ENCODE measurements around the gene KEL.
"Not testable (repeated sequence)": the region's sequence is repeated elsewhere in the genome, so short reads cannot be mapped to it uniquely, and the experiment has no call there.

KEL gene, protein sequence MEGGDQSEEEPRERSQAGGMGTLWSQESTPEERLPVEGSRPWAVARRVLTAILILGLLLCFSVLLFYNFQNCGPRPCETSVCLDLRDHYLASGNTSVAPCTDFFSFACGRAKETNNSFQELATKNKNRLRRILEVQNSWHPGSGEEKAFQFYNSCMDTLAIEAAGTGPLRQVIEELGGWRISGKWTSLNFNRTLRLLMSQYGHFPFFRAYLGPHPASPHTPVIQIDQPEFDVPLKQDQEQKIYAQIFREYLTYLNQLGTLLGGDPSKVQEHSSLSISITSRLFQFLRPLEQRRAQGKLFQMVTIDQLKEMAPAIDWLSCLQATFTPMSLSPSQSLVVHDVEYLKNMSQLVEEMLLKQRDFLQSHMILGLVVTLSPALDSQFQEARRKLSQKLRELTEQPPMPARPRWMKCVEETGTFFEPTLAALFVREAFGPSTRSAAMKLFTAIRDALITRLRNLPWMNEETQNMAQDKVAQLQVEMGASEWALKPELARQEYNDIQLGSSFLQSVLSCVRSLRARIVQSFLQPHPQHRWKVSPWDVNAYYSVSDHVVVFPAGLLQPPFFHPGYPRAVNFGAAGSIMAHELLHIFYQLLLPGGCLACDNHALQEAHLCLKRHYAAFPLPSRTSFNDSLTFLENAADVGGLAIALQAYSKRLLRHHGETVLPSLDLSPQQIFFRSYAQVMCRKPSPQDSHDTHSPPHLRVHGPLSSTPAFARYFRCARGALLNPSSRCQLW

DNA sequence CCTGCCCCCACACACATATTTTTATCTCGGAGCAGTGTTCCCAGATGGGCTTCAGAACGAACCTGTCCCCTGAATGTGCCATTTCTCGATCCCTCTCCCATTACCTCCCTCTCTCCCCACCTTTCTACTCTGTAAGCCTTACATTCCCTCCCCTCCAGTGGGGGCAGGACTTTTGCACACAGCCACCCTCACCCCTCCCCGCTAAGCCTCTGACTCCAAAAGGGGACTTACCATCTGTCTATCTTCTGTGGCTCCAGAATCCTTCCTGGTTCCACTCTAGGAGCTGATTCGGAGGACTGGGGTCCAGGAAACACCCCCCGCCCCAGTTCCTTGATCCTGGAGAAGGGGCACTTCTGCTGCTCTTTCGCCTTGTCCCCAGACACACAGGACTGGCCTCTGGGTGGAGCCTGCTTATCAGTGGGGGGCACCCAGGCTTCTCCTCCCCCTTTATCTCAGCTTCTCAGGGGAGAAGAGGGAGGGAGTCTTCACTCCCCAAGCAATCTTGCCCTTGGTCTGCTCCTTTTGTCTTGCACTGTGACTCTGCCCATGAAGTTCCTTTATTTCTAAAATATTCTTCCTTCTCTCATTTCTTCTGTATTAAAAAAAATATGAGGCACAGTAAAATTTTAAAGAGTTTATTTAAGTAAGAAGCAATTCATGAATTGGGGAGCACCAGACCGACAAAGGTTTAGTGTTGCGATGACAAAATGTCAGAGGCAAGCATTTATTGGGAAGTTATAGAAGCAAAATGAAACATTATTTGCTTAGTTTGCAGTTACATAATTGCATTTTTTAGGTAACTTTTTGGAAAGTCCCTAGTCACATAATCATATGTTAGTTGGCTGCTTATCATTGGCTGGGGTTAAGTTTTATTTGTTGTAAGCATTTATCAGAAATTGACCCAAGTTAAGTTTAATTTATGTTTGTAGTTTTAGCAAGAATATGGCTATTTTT, at the start of gene KEL:
Gene KEL, minus strand, starts transcription at position 391 of the 954 bp plus-strand sequence. Its CDS starts 157 bp downstream, at position 234.
- no peak for DNase-seq

DNA sequence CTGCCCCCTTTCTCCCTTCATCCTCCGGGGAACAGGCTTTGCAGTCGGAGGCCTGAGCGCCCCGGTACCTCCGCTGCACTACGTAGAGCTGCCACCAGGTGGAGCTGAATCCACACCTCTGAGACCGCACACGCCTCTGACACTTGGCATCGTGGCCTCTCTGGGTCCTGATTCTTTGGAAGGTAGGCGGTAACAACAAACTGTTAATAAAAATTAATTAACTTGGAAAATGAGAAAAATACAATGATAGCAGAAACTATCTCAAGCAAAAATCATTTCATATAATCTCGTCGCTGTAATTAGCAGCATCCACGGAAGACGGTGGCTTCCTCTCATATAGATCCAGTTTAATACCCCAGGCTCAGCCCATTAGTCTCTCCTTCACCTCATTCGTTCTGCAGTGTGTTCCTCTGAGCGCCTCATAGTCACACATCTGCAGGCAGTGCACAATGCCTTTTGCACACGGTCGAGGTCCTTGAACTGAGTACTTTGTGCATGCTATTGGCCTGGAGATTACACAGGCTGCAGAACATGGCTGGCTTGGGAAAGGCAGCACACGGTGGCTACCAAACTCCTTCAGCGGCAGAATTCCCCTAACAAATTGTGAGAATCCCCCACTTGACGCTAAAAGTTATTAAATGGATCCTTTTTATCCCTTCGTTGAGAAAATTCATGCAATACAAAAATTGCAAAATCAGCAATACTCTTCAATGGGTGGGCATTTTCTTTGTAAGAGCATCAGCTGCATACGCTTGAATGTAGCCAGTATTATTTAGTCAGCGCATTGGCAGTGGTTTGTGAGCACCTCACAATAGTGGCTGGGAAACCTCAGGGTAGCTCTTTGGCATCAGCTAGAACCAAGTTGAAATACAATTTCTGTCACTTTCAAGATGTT, 46.1 kb upstream of the KEL start:
- peak; percentile 13 for DNase-seq

DNA sequence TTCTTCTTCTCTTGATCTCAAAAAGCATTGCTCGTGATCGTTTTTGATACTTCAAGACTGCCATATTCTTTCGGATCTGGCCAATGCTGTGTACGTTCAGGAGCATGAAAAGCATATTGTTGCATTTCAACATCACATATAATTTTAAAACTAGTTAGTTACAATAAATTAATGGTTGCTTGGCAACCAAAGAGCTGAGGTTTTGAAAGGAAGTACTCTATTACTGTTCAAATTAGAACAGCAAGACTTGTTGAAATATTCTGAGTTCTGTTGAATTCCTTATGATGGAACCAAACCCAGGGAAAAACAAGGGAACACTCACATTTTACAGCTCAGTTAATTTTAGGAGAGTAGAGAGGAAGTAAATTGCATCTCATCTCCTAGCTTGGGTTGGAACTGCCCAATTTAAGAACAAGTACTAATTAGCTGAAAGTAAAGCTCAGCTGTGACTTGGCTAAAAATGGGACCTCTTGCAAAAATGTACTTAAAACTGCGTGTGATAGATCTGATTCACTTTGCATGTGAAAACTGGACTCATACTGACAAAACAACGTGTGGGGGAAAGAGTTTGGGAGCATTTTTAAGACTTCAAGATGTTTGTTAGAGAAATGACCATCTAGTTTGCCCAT, 43.6 kb upstream of the KEL start:
- no peak for DNase-seq

DNA sequence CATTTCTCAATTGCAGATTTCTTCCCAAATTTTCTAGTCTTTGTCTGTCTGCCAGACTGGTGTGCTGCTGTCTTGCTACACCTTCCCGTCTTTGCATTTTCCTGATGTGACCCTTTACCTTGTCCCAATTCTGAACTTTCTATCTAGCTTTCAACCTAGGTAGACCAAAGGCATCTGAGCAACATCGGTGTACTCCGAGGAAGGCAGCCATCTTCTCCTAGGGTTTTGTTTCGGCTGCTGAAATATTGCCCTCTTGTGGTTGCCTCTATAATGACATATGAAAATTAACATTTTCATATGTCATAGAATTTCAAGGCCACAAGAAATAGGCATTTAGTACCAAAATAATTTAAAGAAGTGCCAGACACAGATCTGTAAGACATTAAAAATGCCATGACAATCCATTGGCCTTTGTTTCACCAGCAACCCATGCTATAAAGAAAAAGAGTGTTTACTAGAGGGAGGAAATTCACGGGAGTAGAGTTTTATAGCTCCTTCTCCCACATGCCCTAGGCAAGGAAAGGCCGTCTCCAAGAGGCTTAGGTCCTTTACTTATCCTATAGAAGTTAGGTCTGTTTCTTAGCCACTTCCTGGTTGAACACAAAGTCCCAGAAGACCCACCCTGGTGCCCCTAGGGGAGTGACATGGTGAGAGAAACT, 41.4 kb upstream of the KEL start:
- peak; percentile 0 for DNase-seq

DNA sequence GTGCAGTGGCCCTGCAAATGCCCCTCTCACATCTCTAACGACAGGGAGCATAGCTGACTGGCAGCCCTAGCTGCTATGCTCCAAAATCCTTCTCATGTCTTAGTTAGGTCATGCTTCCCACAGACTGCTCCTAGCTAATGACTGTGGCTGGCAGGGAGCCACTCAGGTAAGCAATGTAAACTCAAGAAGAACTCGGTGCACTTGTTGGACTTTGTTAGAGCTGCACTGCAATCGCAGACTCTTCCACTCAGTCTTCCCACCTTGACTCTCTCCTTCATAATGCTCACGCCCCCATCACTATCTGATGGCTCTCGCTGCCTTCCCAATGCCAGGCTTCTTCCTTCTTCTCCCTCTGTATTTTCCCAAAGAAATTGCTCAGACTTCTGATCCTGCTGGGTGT, 40.7 kb upstream of the KEL start:
- no peak for DNase-seq

DNA sequence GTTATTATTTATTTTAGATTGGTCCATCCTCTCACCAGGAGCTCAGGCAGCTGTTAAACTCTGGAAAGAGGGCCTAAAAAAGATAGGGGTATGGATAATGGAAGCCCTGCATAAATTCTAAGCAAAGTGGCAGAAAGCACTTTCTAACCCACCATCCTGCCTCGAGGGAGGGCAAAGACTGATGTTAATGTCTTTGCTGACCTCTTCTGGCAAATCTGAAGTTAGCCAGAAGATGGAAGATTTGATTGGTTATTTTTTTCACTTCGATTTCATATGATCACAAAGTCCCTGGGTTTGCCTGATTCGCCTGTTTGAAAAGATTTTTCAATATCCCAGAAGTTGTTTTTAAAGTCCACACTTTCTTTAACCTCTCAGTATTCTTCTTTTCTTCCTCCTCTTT, 39.9 kb upstream of the KEL start:
- DNase-seq: no peak

DNA sequence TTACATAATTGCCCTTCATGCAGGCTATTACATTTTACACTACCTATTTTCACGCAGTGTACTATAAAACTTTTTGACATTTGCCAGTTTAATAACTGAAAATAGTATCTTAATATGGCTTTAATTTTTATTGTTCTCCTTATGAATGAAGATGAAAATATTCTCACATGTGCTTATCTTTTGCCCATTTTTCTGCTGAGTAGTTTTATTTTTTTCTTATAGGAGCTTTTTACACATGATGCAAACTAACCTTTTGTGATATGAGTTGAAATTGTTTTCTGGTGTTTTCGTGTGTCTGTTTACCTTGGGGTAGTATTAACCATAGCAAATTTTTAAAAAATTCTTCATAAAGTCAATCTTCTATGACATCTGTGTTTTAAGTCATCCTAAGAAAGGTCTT, 38.5 kb upstream of the KEL start:
- no peak for DNase-seq

DNA sequence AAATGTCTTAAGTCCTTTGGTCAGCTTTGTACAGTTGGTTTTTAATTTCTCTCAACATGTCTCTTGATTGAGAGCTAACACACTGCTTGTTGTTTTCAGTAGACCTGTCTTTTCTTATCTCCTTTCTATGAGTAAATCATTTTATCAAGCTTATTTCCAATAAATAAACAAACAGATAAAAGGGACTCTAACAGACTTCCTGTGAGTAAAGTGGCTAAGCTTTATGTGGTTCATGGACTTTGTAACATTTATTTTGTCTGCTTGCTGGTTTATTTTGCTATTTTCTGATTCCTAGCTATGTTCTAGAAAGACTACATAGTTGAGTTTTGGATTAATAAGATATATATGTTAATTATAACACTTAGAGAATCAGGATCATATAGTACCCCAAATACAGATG, 37.6 kb upstream of the KEL start:
- DNase-seq: no peak

DNA sequence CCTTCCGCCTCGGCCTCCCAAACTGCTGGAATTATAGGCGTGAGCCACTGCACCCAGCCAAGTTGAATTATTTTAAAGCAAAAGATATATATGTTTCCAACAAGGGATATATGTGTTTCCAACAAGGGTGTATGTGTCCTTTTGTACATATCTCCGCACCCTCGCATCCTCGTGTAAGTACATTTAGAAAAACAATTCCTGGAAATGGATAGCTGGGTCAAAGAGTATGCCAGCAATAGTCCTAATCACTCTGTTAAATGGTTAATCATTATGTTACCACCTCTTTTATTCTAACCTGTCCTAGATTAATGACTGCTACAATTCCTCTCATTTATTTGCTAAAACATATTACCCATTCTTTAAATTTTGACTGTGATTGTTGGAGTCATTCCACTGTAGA, 36.8 kb upstream of the KEL start:
- DNase-seq: no peak

DNA sequence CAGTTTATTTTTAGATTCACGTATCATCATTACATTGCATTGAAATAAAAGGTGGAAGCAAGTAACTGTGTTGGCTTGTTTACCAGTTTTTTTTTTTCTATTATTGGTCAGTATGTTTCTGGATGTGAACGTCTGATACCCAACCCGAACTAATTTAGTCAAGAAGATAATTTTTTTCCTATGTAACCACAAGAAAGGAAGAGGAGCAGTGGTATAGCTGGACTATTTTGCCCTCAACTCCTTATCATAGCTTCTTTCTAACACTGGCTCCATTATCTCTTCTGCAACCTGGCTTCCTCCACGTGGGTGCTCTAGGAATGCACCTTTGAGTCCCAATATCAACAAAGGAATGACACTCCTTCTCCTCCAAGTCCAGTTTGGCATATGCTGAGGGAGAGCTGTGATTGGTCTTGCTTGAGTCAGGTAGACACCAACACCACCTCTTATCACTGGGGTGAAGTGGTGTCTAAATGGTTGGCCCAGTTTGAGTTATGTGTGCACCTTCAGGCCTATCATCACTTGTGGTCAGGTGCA, 35.4 kb upstream of the KEL start:
- no peak for DNase-seq

DNA sequence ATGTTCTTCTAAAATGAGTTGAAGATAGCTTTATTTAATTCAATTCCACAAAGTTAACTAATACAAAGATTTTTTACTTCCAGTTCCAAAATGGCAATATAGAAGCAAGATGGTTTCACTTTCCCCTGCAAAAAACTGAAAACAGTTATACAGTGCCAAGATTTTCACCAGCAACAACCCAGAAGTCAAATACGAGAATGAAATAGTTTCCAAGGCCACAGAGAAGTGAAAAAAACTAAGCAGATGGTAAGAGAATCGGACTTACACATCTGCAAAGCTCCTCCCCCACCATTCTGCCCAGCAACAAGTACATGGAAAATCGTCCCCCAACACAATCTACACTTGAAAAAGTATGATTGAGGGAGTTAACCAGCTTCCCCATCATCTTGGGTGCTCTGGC, 30.3 kb upstream of the KEL start:
- no peak for DNase-seq

DNA sequence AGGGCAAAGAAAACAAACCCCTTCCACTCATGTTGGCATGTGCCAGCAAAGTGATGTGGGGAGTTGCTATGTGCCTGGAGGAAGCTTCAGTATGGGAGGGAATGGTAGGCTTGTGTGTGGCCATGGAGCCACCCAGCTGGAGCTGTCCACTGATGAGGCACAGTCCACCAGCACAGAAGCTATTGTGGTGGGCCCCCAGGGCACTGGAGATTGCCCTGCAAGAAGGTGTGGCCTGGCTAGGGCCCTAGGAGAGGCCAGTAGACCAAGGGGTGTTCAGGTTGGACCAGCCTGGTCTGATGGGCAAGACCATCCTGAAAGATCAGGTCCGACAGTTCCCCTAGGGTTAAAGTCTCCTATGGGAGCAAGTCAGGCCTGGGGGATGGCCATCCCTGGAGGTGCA, 22.1 kb upstream of the KEL start:
- no peak for DNase-seq

DNA sequence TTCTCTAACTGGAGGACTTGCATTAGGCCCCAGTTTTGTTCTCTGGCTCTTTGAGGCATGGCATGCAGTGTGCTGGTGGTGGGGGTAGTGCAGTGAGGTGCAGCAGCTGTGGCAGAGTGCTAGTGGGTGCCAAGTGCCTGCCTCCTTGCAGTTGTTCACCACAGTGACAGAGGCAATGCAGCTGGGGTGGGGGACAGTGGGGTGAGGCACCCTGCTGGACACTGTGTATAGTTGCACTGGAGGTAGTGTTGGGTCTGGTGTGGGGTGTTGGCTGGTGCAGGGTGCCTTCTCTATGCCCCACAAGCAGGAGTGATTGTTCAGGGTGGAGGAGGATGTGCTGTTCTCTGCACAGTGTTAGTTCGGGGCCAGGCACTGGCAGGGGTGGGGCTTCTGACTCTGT, 21.7 kb upstream of the KEL start:
- DNase-seq: no peak

DNA sequence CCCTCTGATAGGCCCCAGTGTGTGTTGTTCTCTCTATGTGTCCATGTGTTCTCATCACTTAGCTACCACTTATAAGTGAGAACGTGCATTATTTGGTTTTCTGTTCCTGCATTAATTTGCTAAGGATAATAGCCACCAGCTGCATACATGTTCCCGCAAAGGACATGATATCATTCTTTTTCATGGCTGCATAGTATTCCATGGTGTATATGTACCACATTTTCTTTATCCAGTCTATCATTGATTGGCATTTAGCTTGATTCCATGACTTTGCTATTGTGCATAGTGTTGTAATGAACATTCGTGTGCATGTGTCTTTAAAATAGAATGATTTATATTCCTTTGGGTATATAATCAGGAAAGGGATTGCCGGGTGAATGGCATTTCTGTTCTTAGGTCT, 16.2 kb upstream of the KEL start:
- DNase-seq: not testable (repeated sequence)

DNA sequence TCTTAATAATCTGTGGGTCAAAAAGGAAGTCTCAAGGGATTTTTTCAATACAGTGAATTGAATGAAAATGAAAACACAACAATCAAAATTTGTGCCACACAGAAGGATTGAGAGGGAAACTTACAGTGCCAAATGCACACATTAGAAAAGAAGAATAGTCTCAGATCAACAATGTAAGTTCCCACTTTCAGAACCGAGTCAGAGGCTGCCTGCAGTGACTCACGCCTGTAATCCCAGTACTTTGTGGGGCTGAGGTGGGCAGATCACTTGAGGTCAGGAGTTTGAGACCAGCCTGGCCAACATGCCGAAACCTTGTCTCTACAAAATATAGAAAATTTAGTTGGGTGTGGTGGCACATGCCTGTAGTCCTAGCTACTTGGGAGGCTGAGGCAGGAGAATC, 12.5 kb upstream of the KEL start:
- DNase-seq: no peak

DNA sequence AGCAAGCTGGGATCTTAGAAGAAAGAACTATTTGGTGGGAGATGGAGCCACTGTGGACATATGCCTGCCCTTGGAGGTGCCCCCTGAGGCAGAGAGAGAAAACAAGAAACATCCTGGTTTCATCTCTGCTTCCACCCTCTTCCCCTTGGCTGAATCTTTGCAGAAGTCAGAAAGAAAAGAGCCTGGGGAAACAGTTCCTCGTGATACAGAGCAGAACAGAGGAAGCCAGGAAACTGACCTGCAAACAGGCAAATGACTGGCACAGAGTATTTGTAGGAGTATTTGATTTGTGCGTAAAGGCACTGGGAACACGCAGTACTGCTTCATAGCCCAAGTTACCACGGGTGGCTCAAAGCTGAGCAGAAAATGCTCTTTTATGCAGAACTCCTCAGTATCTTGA, 7.0 kb upstream of the KEL start:
- no peak for DNase-seq

DNA sequence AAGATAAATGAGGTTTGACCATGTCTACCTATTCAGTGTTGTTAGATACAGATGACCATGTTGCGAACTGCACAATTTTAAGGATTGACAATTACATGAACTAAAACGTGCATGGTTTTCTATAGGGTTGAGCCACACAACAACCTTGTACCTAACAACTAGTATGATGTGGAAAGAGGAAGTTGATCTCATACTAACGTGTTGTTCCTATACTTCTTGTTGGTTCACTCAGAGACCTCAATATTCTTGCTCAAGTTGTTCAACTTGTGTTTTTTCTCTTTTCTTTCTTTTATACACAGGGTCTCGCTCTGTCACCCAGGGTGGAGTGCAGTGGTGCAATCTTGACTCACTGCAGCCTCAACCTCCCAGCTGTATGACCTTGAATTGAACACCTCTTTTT, 6.1 kb upstream of the KEL start:
- no peak for DNase-seq

DNA sequence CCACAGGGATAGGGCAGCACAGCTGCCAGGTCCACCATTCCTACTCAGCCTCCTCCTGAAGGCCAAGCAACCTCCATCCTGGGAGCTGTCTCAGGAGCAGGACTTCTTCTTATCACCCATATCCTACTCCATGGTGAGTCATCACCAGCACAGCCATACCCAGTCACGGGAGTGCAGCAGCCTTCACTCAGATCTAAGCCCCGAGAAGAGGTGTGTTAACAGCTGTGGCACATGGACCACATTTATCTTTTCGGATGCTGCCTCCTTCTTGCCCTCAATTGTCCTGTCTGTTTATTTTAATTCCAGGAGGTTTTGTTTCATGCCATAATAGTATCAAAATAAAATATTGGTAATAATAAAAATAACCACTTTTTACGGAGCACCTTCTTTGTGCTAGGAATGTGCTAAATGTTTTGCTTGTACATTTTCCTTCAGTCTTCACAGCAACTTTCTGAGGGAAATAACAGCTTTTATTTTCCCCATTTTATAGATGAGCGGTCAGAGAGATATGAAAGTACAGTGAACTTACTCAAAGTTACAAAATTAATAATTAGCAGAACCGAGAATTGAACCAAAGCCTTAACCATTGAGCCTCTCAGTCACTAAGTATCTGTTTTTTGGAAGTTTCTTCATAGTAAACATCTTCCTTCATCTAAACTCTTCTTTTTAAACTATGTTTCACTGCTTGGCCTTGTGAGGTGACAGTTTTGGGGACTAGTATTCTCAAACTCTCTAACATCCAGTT, 2.5 kb upstream of the KEL start:
- no peak for DNase-seq

DNA sequence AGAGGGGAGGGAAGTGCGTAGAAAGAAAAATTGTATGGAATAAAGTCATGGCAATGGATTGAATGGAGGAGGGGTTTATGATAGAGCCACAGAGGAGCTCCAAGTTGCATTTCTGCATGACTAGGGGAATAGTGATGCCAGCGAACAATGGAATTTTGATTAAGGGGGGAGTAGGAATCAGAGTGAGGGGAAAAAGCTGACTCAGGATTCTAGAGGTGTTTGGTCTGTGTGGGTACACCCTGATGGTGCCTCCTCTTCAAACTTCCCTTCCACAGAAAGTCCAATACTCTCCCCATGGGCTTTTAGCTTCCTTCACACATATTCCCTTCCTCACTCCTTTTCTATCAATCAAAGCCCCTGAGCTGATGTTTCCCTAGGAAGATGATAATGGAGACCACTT, 1.8 kb upstream of the KEL start:
- DNase-seq: no peak

DNA sequence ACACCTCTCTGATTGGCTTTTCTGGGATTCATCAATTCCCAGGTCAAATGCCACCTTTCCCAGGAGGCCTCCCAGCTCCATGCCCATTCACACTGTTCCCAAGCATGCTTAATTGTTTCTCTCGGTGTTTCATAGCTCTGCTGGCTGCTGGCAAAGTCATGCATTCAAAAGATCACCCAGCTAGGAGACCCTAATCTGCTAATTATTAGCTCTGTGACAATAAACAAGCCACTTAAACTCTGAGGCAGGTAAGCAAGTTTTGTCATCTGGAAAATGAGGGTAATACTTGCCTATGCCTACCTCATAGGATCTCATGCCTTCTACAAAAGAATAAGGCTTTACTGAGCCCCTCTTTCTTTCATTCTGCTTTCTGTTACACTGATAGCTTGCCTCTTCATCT, 828 bp upstream of the KEL start:
- no peak for DNase-seq

All from NCI-H510A treated with DMSO at 0.1 percent for 48 hours (cell line).